Measurements from ENCODE around the gene CACNA1C.

DNA sequence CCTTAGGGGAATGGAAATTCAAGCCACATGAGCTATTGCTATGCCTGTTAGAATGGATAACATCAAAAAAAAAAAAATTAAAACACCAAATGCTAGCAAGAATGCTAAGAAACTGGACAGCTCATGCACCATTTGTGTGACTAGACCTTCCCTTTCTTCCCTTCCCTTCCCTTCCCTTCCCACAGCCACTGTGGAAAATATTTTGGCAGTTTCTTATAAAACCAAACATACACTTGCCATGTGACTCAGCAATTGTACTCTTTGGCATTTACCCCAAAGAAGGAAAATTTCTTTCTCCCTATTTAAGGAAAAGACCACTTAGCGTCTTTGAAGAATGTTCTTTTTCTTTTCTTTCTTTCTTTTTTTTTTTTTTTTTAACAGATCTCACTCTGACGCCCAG, 692.9 kb downstream of the CACNA1C start:
- TF ChIP-seq CTCF (IDR thresholded peaks at IDR 0.05) (no peak), POLR2A (IDR thresholded peaks at IDR 0.05; ENCODE audit: low read depth) (no peak), EP300 (IDR thresholded peaks at IDR 0.05) (no peak), POLR2AphosphoS5 (IDR thresholded peaks at IDR 0.05) (no peak)
